IPS-18a (cell line): Measurements from ENCODE around the gene KRT26.

Experiments used
- H3K27ac ChIP-seq: one replicate; pipeline ENCODE4 v1.5.1; 2013; ENCODE audit warnings: low read length
- H3K27me3 ChIP-seq: one replicate; pipeline ENCODE4 v1.6.1; 2013; ENCODE audit warnings: mild to moderate bottlenecking, low read length; ENCODE audit not compliant: control insufficient read depth, insufficient read depth
- H3K36me3 ChIP-seq: one replicate; pipeline ENCODE4 v1.6.1; 2013; ENCODE audit warnings: low read depth, low read length; ENCODE audit not compliant: control insufficient read depth
- H3K4me1 ChIP-seq: one replicate; pipeline ENCODE4 v1.6.1; 2013; ENCODE audit warnings: low read depth, low read length; ENCODE audit not compliant: control insufficient read depth
- H3K4me3 ChIP-seq: one replicate; pipeline ENCODE4 v1.5.1; 2013; ENCODE audit warnings: low read length
- H3K9ac ChIP-seq: one replicate; pipeline ENCODE4 v1.6.1; 2013; ENCODE audit warnings: mild to moderate bottlenecking, low read length, moderate library complexity
- H3K9me3 ChIP-seq: one replicate; pipeline ENCODE4 v1.6.1; 2013; ENCODE audit warnings: low read depth, low read length; ENCODE audit not compliant: control insufficient read depth

The KRT26 gene

DNA sequence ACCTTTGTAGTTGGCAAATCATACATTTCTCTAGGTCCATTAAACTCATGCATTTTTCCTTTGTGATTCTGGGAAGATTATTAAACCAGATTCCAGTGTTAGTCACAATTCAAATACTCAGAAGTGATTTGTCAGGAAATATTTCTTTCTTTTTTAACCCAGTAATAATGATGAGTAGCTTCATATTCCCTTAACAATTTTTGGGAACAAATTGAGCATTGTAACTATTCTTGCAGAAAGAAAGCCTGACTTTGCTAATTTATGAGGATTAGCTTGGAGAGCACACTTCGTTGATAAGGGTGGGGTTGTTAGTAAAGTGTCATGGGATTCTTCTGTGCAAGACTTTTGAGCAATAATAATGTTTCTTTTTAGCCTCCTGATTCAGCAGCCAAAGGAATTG, 49.8 kb downstream of the KRT26 start:
- H3K9ac ChIP-seq = no peak overlapping the region
- H3K27ac ChIP-seq = no peak overlapping the region
- H3K4me1 ChIP-seq = no peaks in the 10 kb centered on the region
- no peak overlapping the region for H3K4me3 ChIP-seq
- no peaks in the 10 kb centered on the region for H3K9me3 ChIP-seq
- H3K27me3 ChIP-seq = no peaks in the 10 kb centered on the region
- H3K36me3 ChIP-seq = no peaks in the 10 kb centered on the region

- Histone ChIP-seq H3K27me3 (no peaks in the 10 kb centered on the region), H3K36me3 (no peaks in the 10 kb centered on the region), H3K9me3 (no peaks in the 10 kb centered on the region), H3K4me3 (no peak overlapping the region), H3K9ac (no peak overlapping the region), H3K27ac (no peak overlapping the region), H3K4me1 (no peaks in the 10 kb centered on the region)
Measured at GRCh38 chr17:40720899-40721298, 51.1 kb downstream of the KRT26 start.

DNA sequence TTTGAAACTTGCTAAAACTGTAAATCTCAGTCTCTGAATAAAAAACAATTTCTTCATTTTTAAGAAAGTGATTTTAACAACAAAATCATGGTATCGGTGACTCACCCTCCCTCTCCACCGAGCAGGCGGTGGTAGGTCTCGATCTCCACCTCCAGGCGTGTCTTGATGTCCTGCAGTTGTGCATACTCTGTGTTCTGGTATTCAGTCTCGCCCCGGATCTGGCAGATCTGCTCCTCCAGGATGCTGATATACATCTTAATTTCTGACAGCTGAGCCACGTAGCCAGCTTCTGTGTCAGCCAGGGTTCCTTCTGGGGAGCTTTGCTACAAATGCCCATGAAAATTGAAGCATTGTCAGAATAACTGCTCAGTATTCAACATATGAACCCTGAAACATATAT, 53.1 kb downstream of the KRT26 start:
- H3K27ac ChIP-seq = no peak overlapping the region
- H3K9me3 ChIP-seq = no peaks in the 10 kb centered on the region
- no peaks in the 10 kb centered on the region for H3K36me3 ChIP-seq
- no peaks in the 10 kb centered on the region for H3K27me3 ChIP-seq
- H3K4me1 ChIP-seq = no peaks in the 10 kb centered on the region
- no peak overlapping the region for H3K9ac ChIP-seq
- no peak overlapping the region for H3K4me3 ChIP-seq

DNA sequence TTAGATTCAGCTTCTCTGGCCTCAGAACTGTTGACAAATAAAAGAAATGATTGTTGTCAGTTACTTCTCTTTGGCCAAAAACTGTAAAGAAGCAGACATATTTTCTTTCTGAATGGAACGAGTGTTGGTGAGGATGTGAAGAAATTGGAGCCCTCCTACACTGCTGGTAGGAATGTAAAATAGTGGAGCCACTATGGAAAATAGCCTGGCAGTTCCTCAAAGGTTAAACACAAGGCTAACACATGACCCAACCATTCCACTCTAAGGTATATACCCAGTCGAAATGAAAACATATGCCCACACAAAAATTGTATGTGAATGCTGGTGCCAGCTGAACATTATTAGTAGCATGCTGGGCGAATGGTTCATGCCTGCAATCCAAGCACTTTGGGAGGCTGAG, 54.2 kb downstream of the KRT26 start:
- no peak overlapping the region for H3K9ac ChIP-seq
- no peaks in the 10 kb centered on the region for H3K9me3 ChIP-seq
- no peaks in the 10 kb centered on the region for H3K36me3 ChIP-seq
- no peaks in the 10 kb centered on the region for H3K4me1 ChIP-seq
- H3K4me3 ChIP-seq = no peak overlapping the region
- H3K27me3 ChIP-seq = no peaks in the 10 kb centered on the region
- H3K27ac ChIP-seq = no peak overlapping the region
